GM21390 (cell line): Measurements from ENCODE around the gene DHRSX.
"Not testable (repeated sequence)": the region's sequence is repeated elsewhere in the genome, so short reads cannot be mapped to it uniquely, and the experiment has no call there.

Source experiments
- ATAC-seq: cut with Tn5 transposase; IDR thresholded peaks from one replicate; pipeline ENCODE4 v1.9.1; 2021; ENCODE audit not compliant: unreplicated experiment

DHRSX gene

GRCh38 chrX:2457289-2458133, 43.3 kb downstream of the DHRSX start:
- no peak for ATAC-seq

- not testable (repeated sequence) for ATAC-seq
These were observed 44.7 kb downstream of the DHRSX start for GRCh38 chrX:2456091-2456490.

- not testable (repeated sequence) for ATAC-seq
These were observed 46.2 kb downstream of the DHRSX start for GRCh38 chrX:2454620-2455019.

- ATAC-seq = no peak
These were observed 48.0 kb downstream of the DHRSX start for GRCh38 chrX:2452799-2453198.

- ATAC-seq = no peak
These were observed 48.4 kb downstream of the DHRSX start for GRCh38 chrX:2452317-2452784.

GRCh38 chrX:2451501-2452316, 49.1 kb downstream of the DHRSX start:
- no peak for ATAC-seq

- ATAC-seq = no peak
These were observed 50.1 kb downstream of the DHRSX start for GRCh38 chrX:2450681-2451080.

GRCh38 chrX:2449135-2449886, 51.5 kb downstream of the DHRSX start:
- ATAC-seq = no peak

- no peak for ATAC-seq
These were observed 53.3 kb downstream of the DHRSX start for GRCh38 chrX:2447484-2447883.

- no peak for ATAC-seq
These were observed 54.0 kb downstream of the DHRSX start for GRCh38 chrX:2446815-2447214.

GRCh38 chrX:2445662-2446623, 54.8 kb downstream of the DHRSX start:
- no peak for ATAC-seq

GRCh38 chrX:2442694-2443093, 58.1 kb downstream of the DHRSX start:
- no peak for ATAC-seq

GRCh38 chrX:2441466-2441865, 59.3 kb downstream of the DHRSX start:
- no peak for ATAC-seq

- ATAC-seq = no peak
These were observed 61.2 kb downstream of the DHRSX start for GRCh38 chrX:2439613-2440012.

GRCh38 chrX:2435465-2435864, 65.3 kb downstream of the DHRSX start:
- no peak for ATAC-seq

- no peak for ATAC-seq
These were observed 66.3 kb downstream of the DHRSX start for GRCh38 chrX:2434270-2435163.

GRCh38 chrX:2432298-2432863, 68.4 kb downstream of the DHRSX start:
- ATAC-seq = no peak

GRCh38 chrX:2430265-2430825, 70.4 kb downstream of the DHRSX start:
- ATAC-seq = no peak
